HG03469 (cell line): ENCODE measurements around the gene HOXC12.

Experiments used
- ATAC-seq: cut with Tn5 transposase; IDR thresholded peaks from one replicate; pipeline ENCODE4 v1.9.1; 2021; ENCODE audit warnings: mild to moderate bottlenecking, moderate library complexity, moderate number of reproducible peaks; ENCODE audit not compliant: unreplicated experiment

Gene HOXC12

DNA sequence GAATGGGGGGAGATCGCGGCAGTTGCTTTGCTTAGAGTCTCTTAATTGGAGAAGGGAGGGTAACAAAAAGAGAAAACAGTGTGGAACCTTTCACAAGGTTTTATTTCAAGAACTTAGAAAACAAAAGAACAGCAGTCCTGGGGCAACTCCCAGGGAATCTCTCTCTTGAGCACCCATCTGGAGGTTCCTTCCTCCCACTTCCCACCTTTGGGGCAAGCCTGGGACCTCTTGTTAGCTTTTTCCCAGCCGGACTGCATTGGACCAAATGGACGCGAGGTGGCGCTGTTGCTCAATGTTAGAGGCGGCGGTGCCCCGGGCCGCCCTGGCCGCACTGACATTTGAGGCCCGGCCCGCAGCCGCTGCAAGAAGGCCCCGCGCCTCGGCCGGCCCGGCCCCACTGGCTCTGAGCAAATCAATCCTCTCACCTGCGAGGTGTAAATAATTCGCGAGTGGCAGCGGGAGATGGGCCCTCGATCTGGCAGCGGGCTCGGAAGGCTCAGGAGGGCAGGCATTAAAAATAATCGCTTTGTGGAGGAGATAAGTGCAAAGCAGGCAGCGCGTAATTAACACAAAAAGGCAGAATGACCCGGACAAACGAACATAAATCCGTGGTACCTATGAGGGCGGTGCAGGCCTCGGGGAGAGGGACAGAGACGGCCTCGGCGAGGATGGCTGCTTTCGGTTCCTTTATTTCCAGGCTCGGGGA, 51.3 kb downstream of the HOXC12 start:
- no peak for ATAC-seq

DNA sequence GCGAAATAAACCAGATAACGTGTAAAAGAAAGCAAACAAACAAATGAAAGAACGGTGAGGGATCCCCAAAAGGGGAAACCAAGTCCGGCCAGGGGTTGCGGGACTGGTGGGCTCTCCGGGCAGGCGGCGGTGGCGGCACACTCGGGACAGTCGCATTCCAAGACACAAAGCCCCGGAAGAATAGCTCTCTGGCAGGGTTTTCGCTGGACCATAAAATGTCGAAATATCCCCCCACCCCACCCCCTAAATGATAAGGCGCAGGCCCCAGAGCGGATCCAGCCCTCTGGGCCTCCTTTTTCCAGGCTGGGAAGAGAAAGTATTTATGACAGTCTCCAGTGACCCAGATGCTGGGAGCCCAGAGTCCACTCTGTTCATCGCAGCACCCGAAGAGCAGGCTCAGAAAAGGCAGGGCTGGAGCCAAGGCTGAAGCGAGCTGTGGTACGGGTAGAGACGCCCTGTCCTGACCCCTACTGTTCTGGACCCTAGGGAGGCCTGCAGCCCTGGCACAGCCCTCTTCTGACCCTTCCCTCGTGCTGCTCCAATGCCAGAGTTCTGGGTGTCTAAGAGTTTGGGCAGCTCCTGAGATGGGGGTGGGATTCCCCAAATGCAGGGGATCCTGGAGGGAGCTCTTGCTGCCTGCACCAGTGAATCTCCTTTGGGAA, 52.0 kb downstream of the HOXC12 start:
- no peak for ATAC-seq

GRCh38 chr12:54007538-54008259, 53.0 kb downstream of the HOXC12 start:
- no peak for ATAC-seq

- no peak for ATAC-seq
Measured at GRCh38 chr12:54008260-54008552, 53.5 kb downstream of the HOXC12 start.
